Transverse colon (tissue), 4 donors: ENCODE data around the gene AHI1. TPM values are rescaled to one million over a fixed set of nuclear protein-coding genes. Genes with fewer than 3 reads are reported as not detected.
"Not testable (repeated sequence)": the region's sequence is repeated elsewhere in the genome, so short reads cannot be mapped to it uniquely, and the experiment has no call there.

Experiments used
- DNase-seq: peaks from one replicate; pipeline ENCODE4 v3.0.0-alpha.2; 2019
- H3K27ac ChIP-seq, 4 donors: fragments of 200-600 bp; sonication (generic); 2 replicates each; pipeline ENCODE4 v1.5.1; 2016 to 2018; ENCODE audit warnings: inconsistent platforms in 4 of 4
- H3K27me3 ChIP-seq: fragments of 200-600 bp; sonication (generic); 2 replicates; pipeline ENCODE4 v1.5.1; 2017; ENCODE audit warnings: inconsistent platforms
- H3K36me3 ChIP-seq, 4 donors: fragments of 200-600 bp; sonication (generic); 2 replicates each; pipeline ENCODE4 v1.5.1; 2017 to 2019; ENCODE audit warnings: inconsistent platforms in 4 of 4
- H3K4me1 ChIP-seq, 4 donors: fragments of 200-600 bp; sonication (generic); 2 replicates each; pipeline ENCODE4 v1.5.1; 2017 to 2020; ENCODE audit warnings: inconsistent platforms in 4 of 4
- H3K4me3 ChIP-seq, 4 donors: fragments of 200-600 bp; sonication (generic); 1 replicate in 1 of 4; 2 replicates in 3 of 4; pipeline versions ENCODE4 v1.5.1 to v1.6.1; 2017 to 2019; ENCODE audit warnings: inconsistent platforms in 4 of 4
- H3K9me3 ChIP-seq, 2 donors: fragments of 200-600 bp; sonication (generic); 2 replicates each; pipeline ENCODE4 v1.5.1; 2017 to 2019; ENCODE audit warnings: inconsistent platforms in 2 of 2
- CTCF ChIP-seq, 5 experiments: fragments of 200-600 bp in 3 of 5; fragments of 450-650 bp in 2 of 5; sonication (generic) in 3 of 5; IDR thresholded peaks; 1 replicate in 2 of 5; 2 replicates in 3 of 5; pipeline ENCODE4 v1.5.1; 2016 to 2017; ENCODE audit warnings: antibody characterized with exemption in 5 of 5, inconsistent platforms in 3 of 5, mild to moderate bottlenecking in 2 of 5, moderate library complexity in 1 of 5
- EP300 ChIP-seq: sonication (generic); formaldehyde crosslinking; IDR thresholded peaks from one replicate; pipeline ENCODE4 v1.6.1; 2017; ENCODE audit warnings: antibody characterized with exemption, low read depth
- POLR2A ChIP-seq: fragments of 450-650 bp; IDR thresholded peaks from one replicate; pipeline ENCODE4 v1.6.1; 2016; ENCODE audit warnings: antibody characterized with exemption, mild to moderate bottlenecking, moderate library complexity
- POLR2AphosphoS5 ChIP-seq, 3 donors: sonication (generic); formaldehyde crosslinking; IDR thresholded peaks; one replicate each; pipeline ENCODE4 v1.6.1; 2016; ENCODE audit warnings: antibody characterized with exemption in 3 of 3
- WGBS, 2 donors: methylation state at CpG; one replicate each; pipeline ENCODE4 v1.1.5; 2018; ENCODE audit warnings: low coverage in 1 of 2; 5-methylcytosine and 5-hydroxymethylcytosine counted together
- in situ Hi-C, 4 donors: fragments of 200-750 bp; cut with MboI; loops; one replicate each; pipeline versions ENCODE4 v1.15.0 to v1.15.1; 2017; ENCODE audit warnings: low sequenced_read_pairs in 3 of 4, low pct_ligation_motif_present in 1 of 4, low pct_unique_long_range_greater_than_20kb in 1 of 4
- intact Hi-C: fragments of 100-400 bp; cut with DNase I; formaldehyde crosslinking; loops from one replicate; pipeline ENCODE4 v1.15.1; 2023; ENCODE audit warnings: low total_unique reads
- total RNA-seq, 4 donors: library from RNA; depleted of rRNA; stranded (reverse); fragments of >200 nt; gene quantifications; one replicate each; pipeline ENCODE4 v1.1.0, GENCODE V29; 2016

The AHI1 gene
- total RNA-seq, 4 donors from 2014 or later = 16.2 to 119 (median 34.2) TPM

GRCh38 chr6:135256866-135257265 lies 240.7 kb downstream of the AHI1 start:
- no peak for DNase-seq
- in situ Hi-C loops = no loop called here
- Histone ChIP-seq H3K4me3 (no peak overlapping the region), H3K36me3 (no peaks in the 10 kb centered on the region), H3K27me3 (no peaks in the 10 kb centered on the region), H3K9me3 (no peaks in the 10 kb centered on the region), H3K27ac (peak overlapping the region; percentile 80 to 88 (median 84)), H3K4me1 (peaks cover 0 to 63% (median 24%) of the 10 kb centered on the region in 4 donors)
- intact Hi-C loops = no loop called here
- WGBS, 2 donors = 46 to 47% methylated on average over 4 of the region's 4 CpGs
- TF ChIP-seq POLR2A (no peak), EP300 (no peak), POLR2AphosphoS5 (IDR thresholded peaks at IDR 0.05) (no peak), CTCF (IDR thresholded peaks at IDR 0.05) (no peak)

- no peaks in the 10 kb centered on the region for H3K36me3 ChIP-seq
- in situ Hi-C loops (no loop called here), intact Hi-C loops (no loop called here)
- peak in 1 of 3 donors; percentile 38 for TF ChIP-seq POLR2AphosphoS5 (IDR thresholded peaks at IDR 0.05)
- no peak for TF ChIP-seq EP300
- TF ChIP-seq CTCF (IDR thresholded peaks at IDR 0.05) = no peak
- peak; percentile 17 for TF ChIP-seq POLR2A
- H3K9me3 ChIP-seq = no peaks in the 10 kb centered on the region
- peaks cover 6 to 78% (median 38%) of the 10 kb centered on the region in 4 donors for H3K4me1 ChIP-seq
- H3K27ac ChIP-seq = peak overlapping the region; percentile 80 to 88 (median 84)
- no peaks in the 10 kb centered on the region for H3K27me3 ChIP-seq
- 42% methylated on average over 1 of the region's 1 CpG; no CpG with 5 or more reads in 1 of the 2 donors for WGBS, 2 donors
- peak; percentile 56 for DNase-seq
- no peak overlapping the region for H3K4me3 ChIP-seq
Observed at GRCh38 chr6:135254471-135254870, 243.1 kb downstream of the AHI1 start.

- DNase-seq = peak; percentile 74
- H3K27ac ChIP-seq = peak overlapping the region; percentile 80 to 88 (median 84)
- peaks cover 6 to 72% (median 33%) of the 10 kb centered on the region in 4 donors for H3K4me1 ChIP-seq
- H3K9me3 ChIP-seq = no peaks in the 10 kb centered on the region
- peak in 2 of 3 donors; percentile 18 to 25 for TF ChIP-seq POLR2AphosphoS5 (IDR thresholded peaks at IDR 0.05)
- TF ChIP-seq POLR2A = no peak
- no peaks in the 10 kb centered on the region for H3K36me3 ChIP-seq
- H3K27me3 ChIP-seq = no peaks in the 10 kb centered on the region
- intact Hi-C loops (no loop called here), in situ Hi-C loops (no loop called here)
- H3K4me3 ChIP-seq = no peak overlapping the region
- WGBS, 2 donors = 44 to 56% methylated on average over 4 to 13 of the region's 13 CpGs
Observed at GRCh38 chr6:135251498-135252441, 245.8 kb downstream of the AHI1 start.

- Histone ChIP-seq H3K27ac (peak overlapping the region; percentile 80 to 88 (median 84)), H3K36me3 (no peaks in the 10 kb centered on the region), H3K27me3 (no peaks in the 10 kb centered on the region), H3K4me1 (peaks cover 6 to 63% (median 33%) of the 10 kb centered on the region in 4 donors), H3K9me3 (no peaks in the 10 kb centered on the region), H3K4me3 (no peak overlapping the region)
- TF ChIP-seq POLR2A (peak; percentile 12), POLR2AphosphoS5 (IDR thresholded peaks at IDR 0.05) (no peak)
- peak; percentile 45 for DNase-seq
- intact Hi-C loops = no loop called here
- in situ Hi-C loops = no loop called here
- WGBS, 2 donors = 66 to 77% methylated on average over 5 to 9 of the region's 9 CpGs
Observed at GRCh38 chr6:135250751-135251497, 246.6 kb downstream of the AHI1 start.

GRCh38 chr6:135250234-135250633 lies 247.3 kb downstream of the AHI1 start:
- Histone ChIP-seq H3K36me3 (no peaks in the 10 kb centered on the region), H3K27ac (peak overlapping the region; percentile 80 to 88 (median 84)), H3K27me3 (no peaks in the 10 kb centered on the region), H3K4me3 (no peak overlapping the region), H3K4me1 (peaks cover 6 to 60% (median 32%) of the 10 kb centered on the region in 4 donors), H3K9me3 (no peaks in the 10 kb centered on the region)
- no peak for DNase-seq
- in situ Hi-C loops = no loop called here
- TF ChIP-seq CTCF (IDR thresholded peaks at IDR 0.05) (no peak), EP300 (no peak), POLR2AphosphoS5 (IDR thresholded peaks at IDR 0.05) (no peak), POLR2A (no peak)
- intact Hi-C loops = no loop called here
- 59 to 76% methylated on average over 9 of the region's 9 CpGs for whole genome bisulfite sequencing, 2 donors

GRCh38 chr6:135246412-135247012 lies 251.0 kb downstream of the AHI1 start:
- 77 to 88% methylated on average over 3 to 8 of the region's 8 CpGs for WGBS, 2 donors
- in situ Hi-C loops, H3K27ac ChIP-seq, H3K36me3 ChIP-seq, H3K9me3 ChIP-seq, H3K4me3 ChIP-seq, DNase-seq, H3K27me3 ChIP-seq, intact Hi-C loops: not testable (repeated sequence)
- H3K4me1 ChIP-seq = peaks cover 5 to 36% (median 19%) of the 10 kb centered on the region in 4 donors
